H1 (cell line): ENCODE data around the gene FLT4. TPM values are rescaled to one million over a fixed set of nuclear protein-coding genes. Genes with fewer than 3 reads are reported as not detected.
A peak's percentile ranks its signal among the peaks of the same experiment; 100 is the strongest.

Experiments
- CTCF ChIA-PET: fragments of 300-600 bp; sonication (Branson Sonifier 250); formaldehyde crosslinking; loops from one replicate; lab custom pipeline; 2021; ENCODE audit not compliant: partially characterized antibody; lab: Charles Lee
- POLR2A ChIA-PET: fragments of 300-600 bp; sonication (Branson Sonifier 250); formaldehyde crosslinking; loops from one replicate; lab custom pipeline; 2021; ENCODE audit warnings: inconsistent platforms; ENCODE audit not compliant: partially characterized antibody; lab: Charles Lee
- DNase-seq, 2 experiments: peaks; one replicate each; pipeline versions ENCODE4 v3.0.0 to v3.0.0-alpha.2; 2010 to 2022; ENCODE audit warnings: low spot score in 2 of 2, low read depth in 1 of 2, mixed read lengths in 1 of 2
- FAIRE-seq: peaks from 2 replicates; lab custom pipeline; 2011; peaks lifted over from hg19 to GRCh38; lab: Jason Lieb, UNC
- H2AFZ ChIP-seq: 2 replicates; pipeline ENCODE4 v1.8.1; 2012; ENCODE audit warnings: low read length, inconsistent platforms
- H2AK5ac ChIP-seq: 2 replicates; pipeline ENCODE4 v1.6.1; 2013; ENCODE audit warnings: low read depth, low read length
- H2BK120ac ChIP-seq: replicated peaks from 2 replicates; pipeline ENCODE3; 2013; ENCODE audit warnings: low read depth, low read length, inconsistent platforms
- H2BK12ac ChIP-seq: 2 replicates; pipeline ENCODE4 v1.6.1; 2013; ENCODE audit warnings: low read depth, low read length
- H2BK15ac ChIP-seq: 2 replicates; pipeline ENCODE4 v1.6.1; 2013; ENCODE audit warnings: low read length
- H2BK20ac ChIP-seq: 2 replicates; pipeline ENCODE4 v1.6.1; 2013; ENCODE audit warnings: low read length
- H2BK5ac ChIP-seq: 2 replicates; pipeline ENCODE4 v1.6.1; 2013; ENCODE audit warnings: low read depth, low read length
- H3K14ac ChIP-seq: 2 replicates; pipeline ENCODE4 v1.6.1; 2013; ENCODE audit warnings: inconsistent platforms; ENCODE audit not compliant: insufficient read length
- H3K18ac ChIP-seq: 2 replicates; pipeline ENCODE4 v1.6.1; 2013; ENCODE audit warnings: low read length; ENCODE audit errors: extremely low read depth
- H3K23ac ChIP-seq: 2 replicates; pipeline ENCODE4 v1.6.1; 2013; ENCODE audit warnings: inconsistent platforms; ENCODE audit not compliant: insufficient read length
- H3K23me2 ChIP-seq: 2 replicates; pipeline ENCODE4 v1.6.1; 2013; ENCODE audit warnings: low read depth, low read length
- H3K27ac ChIP-seq: 2 replicates; pipeline ENCODE4 v1.6.1; 2011; ENCODE audit warnings: low read depth, low read length, inconsistent platforms
- H3K27me3 ChIP-seq, 4 experiments: replicated peaks in 1 of 4; 1 replicate in 1 of 4; 2 replicates in 3 of 4; pipeline versions ENCODE4 v1.6.1 to v1.8.1; 2011 to 2013; ENCODE audit warnings: low read length in 3 of 4, mild to moderate bottlenecking in 3 of 4, inconsistent platforms in 2 of 4, mixed read lengths in 2 of 4, moderate library complexity in 1 of 4; ENCODE audit not compliant: control insufficient read depth in 3 of 4, insufficient read depth in 3 of 4; ENCODE audit errors: extremely low read depth in 1 of 4
- H3K36me3 ChIP-seq, 4 experiments: 2 replicates each; pipeline versions ENCODE4 v1.6.1 to v1.8.1; 2011 to 2013; ENCODE audit warnings: mild to moderate bottlenecking in 4 of 4, low read length in 3 of 4, moderate library complexity in 2 of 4, control low read depth in 1 of 4, inconsistent platforms in 1 of 4; ENCODE audit not compliant: insufficient read depth in 4 of 4, control insufficient read depth in 2 of 4
- H3K4ac ChIP-seq: replicated peaks from 2 replicates; pipeline ENCODE3; 2013; ENCODE audit warnings: low read length, low read depth, mixed read lengths, inconsistent platforms; ENCODE audit not compliant: insufficient read length
- H3K4me1 ChIP-seq, 4 experiments: replicated peaks in 1 of 4; 1 replicate in 1 of 4; 2 replicates in 3 of 4; pipeline versions ENCODE4 v1.6.1 to v1.8.1; 2011 to 2013; ENCODE audit warnings: low read length in 3 of 4, inconsistent platforms in 2 of 4, mixed read lengths in 1 of 4; ENCODE audit not compliant: insufficient read depth in 4 of 4, control insufficient read depth in 3 of 4
- H3K4me2 ChIP-seq, 2 experiments: 2 replicates each; pipeline versions ENCODE4 v1.6.1 to v1.8.1; 2011 to 2013; ENCODE audit warnings: low read depth in 2 of 2, low read length in 2 of 2, control low read depth in 1 of 2, inconsistent platforms in 1 of 2, mild to moderate bottlenecking in 1 of 2; ENCODE audit not compliant: insufficient read depth in 1 of 2
- H3K4me3 ChIP-seq, 4 experiments: fragments of 200-600, 300-600 bp in 1 of 4; sonication (generic), shearing (Covaris generic), sonication (Bioruptor Twin) in 1 of 4; 2 replicates each; pipeline versions ENCODE4 v1.5.1 to v1.8.1; 2011 to 2016; ENCODE audit warnings: low read length in 4 of 4, low read depth in 3 of 4, control low read depth in 2 of 4, inconsistent platforms in 2 of 4, mild to moderate bottlenecking in 2 of 4, mixed read lengths in 1 of 4, moderate library complexity in 1 of 4; ENCODE audit not compliant: insufficient read depth in 2 of 4; ENCODE audit errors: extremely low read depth in 1 of 4
- H3K56ac ChIP-seq: replicated peaks from 2 replicates; pipeline ENCODE3; 2013; ENCODE audit warnings: low read depth, mild to moderate bottlenecking, mixed read lengths, low read length, inconsistent platforms; ENCODE audit not compliant: insufficient read length
- H3K79me1 ChIP-seq: 2 replicates; pipeline ENCODE4 v1.6.1; 2013; ENCODE audit warnings: low read depth, low read length, control low read depth
- H3K79me2 ChIP-seq, 2 experiments: 2 replicates each; pipeline versions ENCODE4 v1.6.1 to v1.8.1; 2012 to 2013; ENCODE audit warnings: low read length in 2 of 2, mild to moderate bottlenecking in 2 of 2, inconsistent platforms in 1 of 2; ENCODE audit not compliant: insufficient read depth in 2 of 2, control insufficient read depth in 1 of 2
- H3K9ac ChIP-seq, 4 experiments: replicated peaks in 1 of 4; 1 replicate in 1 of 4; 2 replicates in 3 of 4; pipeline versions ENCODE4 v1.6.1 to v1.8.1; 2011 to 2013; ENCODE audit warnings: low read depth in 3 of 4, low read length in 3 of 4, control low read depth in 2 of 4, mild to moderate bottlenecking in 2 of 4, moderate library complexity in 2 of 4, inconsistent platforms in 1 of 4; ENCODE audit errors: extremely low read depth in 1 of 4
- H3K9me3 ChIP-seq, 2 experiments: 2 replicates each; pipeline versions ENCODE4 v1.6.1 to v1.8.1; 2012 to 2013; ENCODE audit warnings: mild to moderate bottlenecking in 2 of 2, moderate library complexity in 2 of 2, control low read depth in 1 of 2, inconsistent platforms in 1 of 2, low read depth in 1 of 2, low read length in 1 of 2, mixed read lengths in 1 of 2; ENCODE audit not compliant: insufficient read depth in 2 of 2
- H4K20me1 ChIP-seq, 2 experiments: replicated peaks in 1 of 2; 2 replicates each; pipeline versions ENCODE3 to v1.8.1; 2011 to 2013; ENCODE audit warnings: inconsistent platforms in 2 of 2, low read length in 2 of 2, mild to moderate bottlenecking in 1 of 2; ENCODE audit not compliant: insufficient read depth in 2 of 2, control insufficient read depth in 1 of 2
- H4K5ac ChIP-seq: 2 replicates; pipeline ENCODE4 v1.6.1; 2013; ENCODE audit warnings: low read length, low read depth, mixed read lengths, inconsistent platforms; ENCODE audit not compliant: insufficient read length
- H4K8ac ChIP-seq: 2 replicates; pipeline ENCODE4 v1.8.0; 2013; ENCODE audit warnings: mild to moderate bottlenecking, moderate library complexity, low read length, inconsistent platforms; ENCODE audit not compliant: insufficient read depth; ENCODE audit errors: extremely low read depth
- H4K91ac ChIP-seq: replicated peaks from 2 replicates; pipeline ENCODE3; 2013; ENCODE audit warnings: low read length, mixed read lengths, inconsistent platforms; ENCODE audit not compliant: insufficient read length
- CEBPB ChIP-seq: IDR thresholded peaks from 2 replicates; pipeline ENCODE4 v1.6.1; 2012; ENCODE audit warnings: low read depth, low read length
- CHD1 ChIP-seq: IDR thresholded peaks from 2 replicates; pipeline ENCODE4 v1.6.1; 2012; ENCODE audit warnings: low read depth, low read length, improper control_type of control experiment
- EP300 ChIP-seq, 2 experiments: IDR thresholded peaks; 1 replicate in 1 of 2; 2 replicates in 1 of 2; pipeline ENCODE4 v1.6.1; 2011 to 2012; ENCODE audit warnings: low read depth in 2 of 2, low read length in 2 of 2, mild to moderate bottlenecking in 2 of 2, borderline replicate concordance in 1 of 2, inconsistent platforms in 1 of 2, moderate library complexity in 1 of 2
- FOSL1 ChIP-seq: IDR thresholded peaks from 2 replicates; pipeline ENCODE4 v1.6.1; 2011; ENCODE audit warnings: mild to moderate bottlenecking, low read depth, low read length, moderate library complexity; ENCODE audit not compliant: insufficient read depth
- HDAC6 ChIP-seq: IDR thresholded peaks from one replicate; pipeline ENCODE4 v1.7.1; 2012; ENCODE audit warnings: low read depth, mild to moderate bottlenecking, inconsistent platforms, low read length, moderate library complexity
- RBBP5 ChIP-seq: IDR thresholded peaks from 2 replicates; pipeline ENCODE4 v1.7.1; 2012; ENCODE audit warnings: low read depth, mild to moderate bottlenecking, inconsistent platforms, low read length, moderate library complexity, borderline replicate concordance
- SIX5 ChIP-seq: IDR thresholded peaks from 2 replicates; pipeline ENCODE4 v1.6.1; 2011; ENCODE audit warnings: mild to moderate bottlenecking, low read depth, low read length
- SP4 ChIP-seq: IDR thresholded peaks from 2 replicates; pipeline ENCODE4 v1.6.1; 2012; ENCODE audit warnings: low read length, inconsistent platforms
- WGBS, 2 experiments: shearing (Covaris generic) in 1 of 2; methylation state at CpG; one replicate each; pipeline versions ENCODE4 v1.1.6 to v1.1.7; 2013 to 2015; ENCODE audit warnings: low lambda C conversion rate in 2 of 2, mixed read lengths in 2 of 2, inconsistent platforms in 1 of 2, low coverage in 1 of 2, missing lambda C conversion rate in 1 of 2; ENCODE audit not compliant: insufficient replicate concordance in 2 of 2, insufficient coverage in 1 of 2, insufficient read length in 1 of 2; ENCODE audit errors: extremely low coverage in 1 of 2, missing lambda C conversion rate in 1 of 2; 5-methylcytosine and 5-hydroxymethylcytosine counted together
- polyA plus RNA-seq, 7 experiments: library from polyadenylated mRNA; depleted of rRNA in 3 of 7; stranded (reverse) in 5 of 7; unstranded in 2 of 7; fragments of >200 nt in 5 of 7; fragments of 200-250 nt in 2 of 7; gene quantifications; 1 replicate in 5 of 7; 2 replicates in 1 of 7; 4 replicates in 1 of 7; pipeline versions ENCODE4 v1.2.1 to v1.2.3, GENCODE V29; 2011 to 2013; ENCODE audit warnings: missing spikeins in 2 of 7, mixed read lengths in 2 of 7
- total RNA-seq: library from RNA; stranded (reverse); fragmentation: NEBNext Ultra II Directional; extraction: Animal tissue kit (Norgen Biotek cat#: 25700); gene quantifications from 2 replicates; pipeline ENCODE4 v1.2.1, GENCODE V29; 2021
- TF ChIP-seq, protein P1 (sequence below): IDR thresholded peaks from 2 replicates; pipeline ENCODE4 v1.6.1; 2012; ENCODE audit warnings: inconsistent platforms

Gene FLT4
- total and polyA plus RNA-seq, 2 of the 8 experiments (the other 6 are each of a cell fraction or from before 2014, with no cell fraction given) = 6.5 to 7.7 TPM

DNA sequence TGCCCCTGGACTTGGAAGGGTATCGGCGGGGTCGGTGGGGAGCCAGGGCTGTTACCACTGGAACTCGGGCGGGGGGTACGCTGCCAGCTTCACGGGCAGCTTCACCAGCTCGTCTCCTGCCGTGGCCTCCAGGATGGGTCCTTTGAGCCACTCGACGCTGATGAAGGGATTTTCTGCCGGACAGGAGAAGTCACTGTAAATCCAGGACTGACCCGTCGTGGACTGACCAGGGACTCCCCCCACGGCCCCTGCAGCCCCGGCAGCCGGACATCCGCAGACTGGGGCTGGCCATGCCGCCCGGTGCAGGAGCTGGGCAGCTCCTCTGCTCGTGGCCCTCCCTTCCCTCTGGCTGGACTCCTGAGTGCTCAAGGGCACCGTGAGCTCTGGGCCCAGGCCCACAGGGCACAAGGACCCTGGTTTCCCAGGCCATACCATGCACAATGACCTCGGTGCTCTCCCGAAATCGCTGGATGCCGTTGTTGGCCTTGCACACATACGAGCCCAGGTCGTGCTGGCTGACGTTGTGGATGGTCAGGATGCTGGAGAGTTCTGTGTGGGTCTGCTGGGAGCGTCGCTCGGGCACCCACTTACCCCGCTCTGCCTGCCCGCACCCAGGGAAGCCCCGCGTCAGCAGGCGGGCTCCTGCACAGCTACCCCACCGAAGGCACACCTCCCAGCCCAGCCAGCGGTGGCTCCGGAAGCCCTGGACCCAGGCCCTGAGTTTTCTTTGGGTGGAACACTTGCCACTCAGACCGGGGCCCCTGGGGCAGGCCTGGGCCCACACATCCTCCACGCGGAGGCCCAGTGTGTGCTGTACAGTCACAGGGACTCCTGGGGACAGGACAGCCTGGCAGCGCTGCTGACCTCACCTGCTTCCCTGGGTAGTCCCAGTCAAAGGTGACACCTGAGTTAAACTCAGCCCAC is 20.3 kb downstream of the FLT4 start:
- H3K9me3 ChIP-seq = no peaks in the 10 kb centered on the region
- H3K23ac ChIP-seq = no peak overlapping the region
- H2BK5ac ChIP-seq = no peak overlapping the region; the same call in 1 of the 2 replicates
- peak overlapping the region; percentile 5; the same call in 1 of the 2 replicates for H4K8ac ChIP-seq
- H2AFZ ChIP-seq = no peak overlapping the region
- DNase-seq (no peak), FAIRE-seq (no peak)
- H2BK20ac ChIP-seq = no peak overlapping the region
- CTCF ChIA-PET = interaction anchor here (0.6 to 2.6 kb wide), 6 partner anchors 9 to 154 kb away, joined by 3 to 11 read pairs (median 7); no protein-coding TSS in a partner anchor
- H3K56ac ChIP-seq = no peak overlapping the region
- H3K79me1 ChIP-seq = no peaks in the 10 kb centered on the region
- no peak overlapping the region for H2BK120ac ChIP-seq
- H3K18ac ChIP-seq = no peak overlapping the region
- H2AK5ac ChIP-seq = no peak overlapping the region
- no peaks in the 10 kb centered on the region for H3K79me2 ChIP-seq
- H3K4me2 ChIP-seq = no peak overlapping the region
- H4K5ac ChIP-seq = no peak overlapping the region
- no peaks in the 10 kb centered on the region for H3K36me3 ChIP-seq
- no peak overlapping the region for H3K9ac ChIP-seq
- no peak overlapping the region for H3K4ac ChIP-seq
- WGBS, 2 experiments = 91% methylated on average over 43 of the region's 44 CpGs; no CpG with 5 or more reads in 1 of the 2 experiments
- no peak overlapping the region for H3K14ac ChIP-seq
- no peak overlapping the region for H3K4me3 ChIP-seq
- H2BK15ac ChIP-seq = no peak overlapping the region
- H3K27ac ChIP-seq = no peak overlapping the region
- H4K91ac ChIP-seq = no peak overlapping the region
- peaks cover 0 to 6% (median 2%) of the 10 kb centered on the region in 4 experiments; a peak in 4 of 7 replicates for H3K4me1 ChIP-seq
- no peaks in the 10 kb centered on the region for H4K20me1 ChIP-seq
- no peaks in the 10 kb centered on the region; a peak in 1 of 7 replicates for H3K27me3 ChIP-seq
- no peak overlapping the region for H2BK12ac ChIP-seq
- POLR2A ChIA-PET = interaction anchor here (1.0 kb wide), 2 partner anchors 20 to 134 kb away, joined by 3 read pairs; no protein-coding TSS in a partner anchor
- H3K23me2 ChIP-seq = no peaks in the 10 kb centered on the region
- TF ChIP-seq CEBPB (no peak), SIX5 (no peak), SP4 (no peak), FOSL1 (no peak), RBBP5 (no peak), EP300 (IDR thresholded peaks at IDR 0.05; ENCODE audit: borderline replicate concordance in 1 of 2, low read depth in 2 of 2, low read length in 2 of 2) (no peak), HDAC6 (no peak), CHD1 (no peak)
- TF ChIP-seq, protein P1, sequence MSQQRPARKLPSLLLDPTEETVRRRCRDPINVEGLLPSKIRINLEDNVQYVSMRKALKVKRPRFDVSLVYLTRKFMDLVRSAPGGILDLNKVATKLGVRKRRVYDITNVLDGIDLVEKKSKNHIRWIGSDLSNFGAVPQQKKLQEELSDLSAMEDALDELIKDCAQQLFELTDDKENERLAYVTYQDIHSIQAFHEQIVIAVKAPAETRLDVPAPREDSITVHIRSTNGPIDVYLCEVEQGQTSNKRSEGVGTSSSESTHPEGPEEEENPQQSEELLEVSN = no peak
